Pancreas (tissue), 10 donors: ENCODE data around the gene ACSL1. TPM values are rescaled to one million over a fixed set of nuclear protein-coding genes. Genes with fewer than 3 reads are reported as not detected.

Experiments used
- ATAC-seq, 4 donors: fragments of 200-7000 bp; cut with Tn5 transposase; one replicate each; pipeline versions ENCODE4 v1.8.0 to v1.9.1; 2020; ENCODE audit warnings: mild to moderate bottlenecking in 4 of 4, moderate library complexity in 4 of 4
- DNase-seq, 6 donors: peaks; one replicate each; pipeline ENCODE4 v3.0.0-alpha.2; 2020
- FAIRE-seq: peaks from 2 replicates; lab custom pipeline; 2012; peaks lifted over from hg19 to GRCh38; lab: Jason Lieb, UNC
- H3K27ac ChIP-seq, 4 donors: fragments of 200-600 bp; sonication (generic); 1 replicate in 3 of 4; 2 replicates in 1 of 4; pipeline versions ENCODE4 v1.5.0 to v1.8.0; 2020
- H3K27me3 ChIP-seq, 4 donors: fragments of 200-600 bp; one replicate each; pipeline ENCODE4 v1.8.0; 2021
- H3K36me3 ChIP-seq, 3 donors: fragments of 200-600 bp; sonication (generic) in 1 of 3; one replicate each; pipeline versions ENCODE4 v1.5.0 to v1.8.0; 2020 to 2021
- H3K4me1 ChIP-seq, 3 donors: fragments of 200-600 bp; one replicate each; pipeline ENCODE4 v1.8.0; 2021
- H3K4me3 ChIP-seq, 4 donors: fragments of 200-600 bp; sonication (generic) in 2 of 4; one replicate each; pipeline versions ENCODE4 v1.5.0 to v1.8.0; 2020 to 2021
- H3K9me3 ChIP-seq, 4 donors: fragments of 200-600 bp; one replicate each; pipeline ENCODE4 v1.8.0; 2021
- WGBS, 2 donors: extraction: QIAGEN DNeasy Blood & Tissue Kit; methylation state at CpG; one replicate each; pipeline ENCODE4 v1.1.7; 2013; 5-methylcytosine and 5-hydroxymethylcytosine counted together
- intact Hi-C, 3 donors: fragments of 100-400 bp; cut with DNase I; formaldehyde crosslinking; loops; one replicate each; pipeline versions ENCODE4 v1.11.1 to v1.14.2; 2022
- polyA plus RNA-seq, 2 donors: library from polyadenylated mRNA; stranded (reverse); fragments of 200-250 nt; gene quantifications; one replicate each; pipeline ENCODE4 v1.2.3, GENCODE V29; 2013
- total RNA-seq, 6 donors: library from RNA; stranded (reverse); fragmentation: NEBNext Ultra II Directional in 4 of 6; extraction: Animal tissue kit (Norgen Biotek cat#: 25700) in 4 of 6; gene quantifications; one replicate each; pipeline versions ENCODE4 v1.2.1 to v1.2.4, GENCODE V29; 2021 to 2023
- TF ChIP-seq, protein P1 (sequence below), 4 donors: fragments of 200-600 bp; sonication (generic) in 3 of 4; IDR thresholded peaks; one replicate each; pipeline versions ENCODE4 v1.5.0 to v1.8.0; 2021; ENCODE audit warnings: antibody characterized with exemption in 4 of 4
- donor health status: healthy with polysubstance abuse.
- donor health status: DM: no; HTN: no; CAD: no; lungs with moderate emphysema.
- donor health status: DM: no; HTN: no; CAD: no.
- donor health status: control.
- donor health status: control.
- donor health status: Bipolar disorder and iron deficiency.
- donor health status: DM: yes; HTN: yes; CAD: no.
- donor health status: DM: no; HTN: no; CAD: no.
- donor health status: DM: no; HTN: no; CAD: no.
- donor health status: DM: yes; HTN: yes; CAD: no.

The ACSL1 gene
- total and polyA plus RNA-seq, 8 donors: 16.0 to 39.4 (median 20.9) TPM

DNA sequence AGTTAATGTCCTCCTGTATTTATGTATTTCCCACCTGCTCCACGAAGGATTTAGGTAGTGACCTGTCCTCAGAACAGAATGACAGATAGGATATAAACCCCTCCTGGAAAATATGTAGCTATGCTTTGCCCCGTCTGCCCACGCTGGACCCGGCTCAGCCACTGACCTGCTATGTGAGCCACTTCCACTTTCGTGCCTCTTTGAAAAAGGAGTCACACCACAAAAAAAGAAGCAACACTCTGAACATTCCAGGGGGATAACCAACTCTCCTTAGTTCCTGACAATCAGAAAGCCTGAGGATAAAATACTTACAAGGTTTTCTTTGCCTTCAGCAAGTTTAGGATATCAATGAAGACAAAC lies 11.1 kb downstream of the ACSL1 start:
- peak overlapping the region in 3 of 4 donors; percentile 61 to 80 (median 67) for H3K27ac ChIP-seq
- peak; percentile 2 to 13 (median 10) for ATAC-seq
- whole genome bisulfite sequencing, 2 donors: 10 to 15% methylated on average over 5 of the region's 5 CpGs
- peak overlapping the region in 1 of 4 donors; percentile 10 for H3K4me3 ChIP-seq
- FAIRE-seq: no peak
- no peaks in the 10 kb centered on the region for H3K36me3 ChIP-seq
- H3K4me1 ChIP-seq: peaks cover 13 to 30% (median 18%) of the 10 kb centered on the region in 3 donors
- intact Hi-C loops: no loop called here
- TF ChIP-seq, protein P1, sequence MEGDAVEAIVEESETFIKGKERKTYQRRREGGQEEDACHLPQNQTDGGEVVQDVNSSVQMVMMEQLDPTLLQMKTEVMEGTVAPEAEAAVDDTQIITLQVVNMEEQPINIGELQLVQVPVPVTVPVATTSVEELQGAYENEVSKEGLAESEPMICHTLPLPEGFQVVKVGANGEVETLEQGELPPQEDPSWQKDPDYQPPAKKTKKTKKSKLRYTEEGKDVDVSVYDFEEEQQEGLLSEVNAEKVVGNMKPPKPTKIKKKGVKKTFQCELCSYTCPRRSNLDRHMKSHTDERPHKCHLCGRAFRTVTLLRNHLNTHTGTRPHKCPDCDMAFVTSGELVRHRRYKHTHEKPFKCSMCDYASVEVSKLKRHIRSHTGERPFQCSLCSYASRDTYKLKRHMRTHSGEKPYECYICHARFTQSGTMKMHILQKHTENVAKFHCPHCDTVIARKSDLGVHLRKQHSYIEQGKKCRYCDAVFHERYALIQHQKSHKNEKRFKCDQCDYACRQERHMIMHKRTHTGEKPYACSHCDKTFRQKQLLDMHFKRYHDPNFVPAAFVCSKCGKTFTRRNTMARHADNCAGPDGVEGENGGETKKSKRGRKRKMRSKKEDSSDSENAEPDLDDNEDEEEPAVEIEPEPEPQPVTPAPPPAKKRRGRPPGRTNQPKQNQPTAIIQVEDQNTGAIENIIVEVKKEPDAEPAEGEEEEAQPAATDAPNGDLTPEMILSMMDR (IDR thresholded peaks at IDR 0.05): no peak
- H3K27me3 ChIP-seq: no peaks in the 10 kb centered on the region
- H3K9me3 ChIP-seq: no peaks in the 10 kb centered on the region
- no peak for DNase-seq

DNA sequence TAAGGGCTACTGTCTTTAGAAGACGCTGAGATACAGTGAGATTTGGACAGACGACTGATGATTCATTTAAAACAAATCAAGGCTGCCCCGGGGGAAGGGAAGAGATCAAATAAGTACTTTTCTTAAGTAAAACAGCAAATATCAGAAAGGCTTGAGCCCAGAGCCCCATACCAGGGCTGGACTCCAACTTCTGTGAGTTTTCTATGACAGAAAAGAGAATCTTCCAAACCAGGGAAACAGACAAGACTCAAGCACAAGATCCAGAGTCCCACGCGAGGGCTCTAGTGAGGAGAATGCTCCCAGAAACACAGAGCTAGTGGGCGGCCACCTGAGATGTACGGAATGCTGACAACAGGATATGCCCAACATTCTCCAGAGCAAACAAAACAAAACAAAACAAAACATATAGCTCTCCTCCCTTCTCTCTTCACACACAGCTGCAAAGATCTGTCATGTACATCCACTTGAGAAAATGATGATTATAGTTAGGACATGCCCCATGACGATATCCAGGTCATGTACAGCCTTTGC lies 13.1 kb downstream of the ACSL1 start:
- FAIRE-seq (no peak), ATAC-seq (no peak), DNase-seq (no peak)
- intact Hi-C loops: no loop called here
- no peak overlapping the region for H3K4me3 ChIP-seq
- H3K36me3 ChIP-seq: no peaks in the 10 kb centered on the region
- no peaks in the 10 kb centered on the region for H3K27me3 ChIP-seq
- no peaks in the 10 kb centered on the region for H3K9me3 ChIP-seq
- TF ChIP-seq, protein P1 (IDR thresholded peaks at IDR 0.05): no peak
- peaks cover 18 to 30% (median 20%) of the 10 kb centered on the region in 3 donors for H3K4me1 ChIP-seq
- whole genome bisulfite sequencing, 2 donors: 69 to 72% methylated on average over 8 of the region's 8 CpGs
- H3K27ac ChIP-seq: peak overlapping the region in 2 of 4 donors; percentile 10 to 24

GRCh38 chr4:184812199-184812542 lies 13.6 kb downstream of the ACSL1 start:
- Histone ChIP-seq H3K27ac (peak overlapping the region in 1 of 4 donors; percentile 10), H3K27me3 (no peaks in the 10 kb centered on the region), H3K4me3 (no peak overlapping the region), H3K9me3 (no peaks in the 10 kb centered on the region), H3K36me3 (no peaks in the 10 kb centered on the region), H3K4me1 (peaks cover 19 to 34% (median 25%) of the 10 kb centered on the region in 3 donors)
- TF ChIP-seq, protein P1 (IDR thresholded peaks at IDR 0.05): no peak
- intact Hi-C loops: no loop called here
- FAIRE-seq (no peak), ATAC-seq (no peak), DNase-seq (no peak)
- WGBS, 2 donors: 74 to 89% methylated on average over 6 of the region's 6 CpGs

GRCh38 chr4:184811526-184812198 lies 14.1 kb downstream of the ACSL1 start:
- Histone ChIP-seq H3K9me3 (no peaks in the 10 kb centered on the region), H3K27ac (no peak overlapping the region), H3K36me3 (no peaks in the 10 kb centered on the region), H3K4me3 (no peak overlapping the region), H3K27me3 (no peaks in the 10 kb centered on the region), H3K4me1 (peaks cover 22 to 37% (median 30%) of the 10 kb centered on the region in 3 donors)
- DNase-seq: no peak
- 93 to 94% methylated on average over 8 of the region's 8 CpGs for WGBS, 2 donors
- intact Hi-C loops: no loop called here
- TF ChIP-seq, protein P1 (IDR thresholded peaks at IDR 0.05): no peak
- no peak for FAIRE-seq
- ATAC-seq: no peak

GRCh38 chr4:184810720-184811119 lies 15.0 kb downstream of the ACSL1 start:
- FAIRE-seq: no peak
- Histone ChIP-seq H3K4me3 (no peak overlapping the region), H3K36me3 (no peaks in the 10 kb centered on the region), H3K4me1 (peaks cover 21 to 44% (median 34%) of the 10 kb centered on the region in 3 donors), H3K9me3 (no peaks in the 10 kb centered on the region), H3K27ac (no peak overlapping the region), H3K27me3 (no peaks in the 10 kb centered on the region)
- WGBS, 2 donors: 89 to 90% methylated on average over 10 of the region's 10 CpGs
- intact Hi-C loops: no loop called here
- no peak for ATAC-seq
- TF ChIP-seq, protein P1 (IDR thresholded peaks at IDR 0.05): no peak
- no peak for DNase-seq
